IPS-11a (cell line): ENCODE data around the gene KLF7.

Experiments used
- H3K4me3 ChIP-seq: one replicate; pipeline ENCODE4 v1.5.1; 2013; ENCODE audit warnings: low read depth, low read length, control low read depth

KLF7 gene

DNA sequence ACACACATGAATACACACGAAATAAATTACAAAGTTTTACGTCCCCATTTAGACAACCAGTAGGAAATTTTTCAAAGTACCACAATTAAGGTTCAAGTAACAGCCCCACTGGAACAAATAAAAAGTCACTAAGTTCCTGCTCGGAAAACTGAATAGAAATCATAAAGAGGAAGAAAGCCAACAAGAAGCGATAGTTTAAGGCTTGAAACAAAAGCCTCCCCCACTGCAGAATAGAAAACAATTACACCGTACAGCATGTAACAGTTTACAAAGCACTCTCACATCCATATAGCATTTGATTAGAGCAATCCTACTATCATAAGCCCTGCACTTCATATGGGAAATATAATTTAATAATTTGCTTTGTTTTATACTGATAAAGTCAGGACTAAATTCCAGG is 15.5 kb downstream of the KLF7 start:
- no peak overlapping the region for H3K4me3 ChIP-seq

DNA sequence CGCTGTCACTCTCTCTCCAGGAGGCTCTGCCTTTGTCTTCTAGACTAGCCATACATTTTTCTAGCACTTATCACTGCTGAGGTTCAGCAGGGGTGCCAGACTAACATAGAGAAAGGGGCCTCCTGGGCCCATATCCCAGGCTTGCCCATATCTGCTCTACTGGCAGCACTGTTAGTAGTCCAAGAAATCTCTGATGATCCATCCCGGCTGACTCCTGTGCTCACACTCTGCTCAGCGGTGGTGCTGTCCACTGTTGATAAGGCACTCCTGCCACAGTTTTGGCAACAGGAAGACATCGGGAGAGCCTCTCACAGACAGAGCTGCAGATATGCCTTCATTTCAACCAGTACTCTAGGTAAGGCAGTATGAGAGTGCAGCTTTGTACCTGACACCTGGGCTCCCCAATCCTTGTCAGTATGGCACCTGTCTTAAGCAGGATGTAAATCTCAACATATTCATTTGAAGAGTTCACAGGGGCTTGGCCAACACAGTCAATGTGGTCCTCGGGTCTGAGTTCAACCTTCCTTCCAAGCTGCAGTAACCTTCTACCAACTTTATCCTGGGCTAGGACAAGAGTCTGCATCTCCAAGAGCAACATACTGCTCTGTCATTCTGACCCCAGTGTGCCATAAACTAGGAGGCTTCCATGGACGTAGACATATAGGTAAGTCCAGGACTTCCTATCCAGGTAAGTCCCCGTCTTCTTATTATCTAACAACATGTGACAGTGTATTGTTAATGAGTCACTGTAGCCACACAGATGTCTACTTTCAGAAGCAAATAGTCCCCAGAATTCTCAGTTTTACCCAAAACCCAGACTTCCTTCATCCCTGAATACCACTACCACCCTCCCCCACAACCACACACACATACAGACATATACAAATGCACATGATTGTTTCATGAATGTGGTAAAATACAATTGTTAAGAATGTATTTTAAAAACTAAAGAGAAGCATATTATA is 16.2 kb downstream of the KLF7 start:
- H3K4me3 ChIP-seq = no peak overlapping the region

DNA sequence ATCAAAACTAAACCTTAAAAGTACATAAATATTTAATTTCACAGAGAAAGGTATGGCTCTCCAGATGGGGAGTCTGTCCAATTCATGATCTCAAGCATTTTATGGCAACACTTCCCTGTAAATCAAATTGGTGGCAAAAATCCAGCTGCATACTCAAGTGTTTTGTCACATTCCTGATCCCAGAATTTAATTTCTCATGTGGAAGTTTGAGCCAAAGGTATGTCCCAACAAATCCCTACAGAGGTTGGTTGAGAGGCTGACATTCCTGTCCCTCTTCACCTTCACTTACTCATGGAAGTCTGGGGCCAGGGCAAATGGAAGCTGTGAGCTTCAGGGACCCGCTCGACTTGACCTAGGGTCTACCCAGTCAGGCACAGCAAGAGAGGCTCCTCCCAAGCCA is 17.7 kb downstream of the KLF7 start:
- no peak overlapping the region for H3K4me3 ChIP-seq

DNA sequence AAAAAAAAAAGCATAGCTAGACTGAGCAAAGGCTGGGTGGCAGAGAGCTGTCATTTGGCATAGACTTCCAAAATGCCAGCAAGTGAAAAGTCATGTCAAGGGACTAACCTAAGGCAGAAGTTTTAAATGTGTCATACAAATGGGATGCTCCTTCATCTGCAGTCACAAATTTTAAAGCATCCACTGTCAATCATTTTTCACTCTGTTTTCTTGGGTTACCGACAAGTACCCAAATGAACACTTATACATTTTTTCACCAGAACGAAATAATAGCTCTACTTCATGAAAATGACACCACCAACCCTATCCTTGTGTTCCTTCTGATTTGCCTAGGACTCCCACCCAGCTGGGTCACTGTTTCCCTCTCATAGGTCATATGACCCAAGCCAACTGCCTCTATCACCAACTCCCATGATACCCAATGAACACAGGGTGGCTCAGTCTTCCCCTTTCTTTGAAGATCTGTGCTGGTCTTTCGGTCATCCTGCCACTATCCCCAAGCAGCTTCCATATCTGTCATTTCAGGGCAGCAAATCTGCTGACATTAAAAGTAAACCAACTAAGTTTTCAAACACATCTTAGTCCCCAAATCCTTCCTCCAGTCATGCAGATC is 21.5 kb downstream of the KLF7 start:
- H3K4me3 ChIP-seq = no peak overlapping the region

DNA sequence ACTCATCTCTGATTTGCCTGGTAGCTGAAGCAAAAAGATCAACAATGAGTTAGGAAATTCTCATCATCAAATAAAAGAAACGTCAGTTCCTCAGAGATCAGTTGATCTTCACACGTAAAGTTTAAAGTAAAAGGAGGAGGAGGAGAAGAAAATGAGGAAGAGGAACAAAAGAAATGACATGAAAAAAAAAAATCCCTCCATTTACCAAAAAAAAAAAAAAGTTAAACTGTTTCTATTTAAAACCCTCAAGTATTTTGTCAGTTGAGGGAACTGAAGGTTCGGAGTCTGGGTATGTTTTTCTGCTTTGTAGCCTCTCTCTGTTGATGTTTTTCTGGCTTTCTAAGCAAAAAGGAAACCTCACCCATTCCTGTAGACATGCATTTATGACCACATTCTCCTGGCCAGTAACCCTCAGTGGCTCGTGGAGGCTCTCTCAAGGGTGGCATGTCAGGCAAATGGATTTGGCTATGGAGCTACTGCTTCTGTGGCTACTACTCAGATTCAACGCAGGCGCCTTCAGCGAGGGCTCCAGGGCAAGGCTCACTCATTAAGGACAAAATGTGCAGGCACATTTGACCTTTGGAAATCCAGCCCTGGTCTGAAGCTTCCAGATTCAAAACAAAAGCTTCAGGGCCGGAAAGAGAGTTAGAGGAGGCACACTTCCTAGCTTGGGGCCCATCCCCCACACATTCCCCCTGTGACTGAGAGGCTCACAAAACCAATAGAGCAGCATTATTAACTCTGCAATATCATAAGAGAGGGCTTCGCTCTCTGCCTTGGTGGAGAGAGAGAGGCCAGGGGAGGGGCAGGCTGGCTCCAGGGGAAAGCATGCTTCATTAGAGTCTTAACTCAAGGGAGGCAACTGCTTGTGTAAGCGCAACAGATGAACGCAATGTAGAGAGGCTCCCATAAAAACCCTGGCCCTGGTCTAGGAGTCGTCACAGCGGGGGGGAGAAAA is 22.3 kb downstream of the KLF7 start:
- H3K4me3 ChIP-seq = no peak overlapping the region

DNA sequence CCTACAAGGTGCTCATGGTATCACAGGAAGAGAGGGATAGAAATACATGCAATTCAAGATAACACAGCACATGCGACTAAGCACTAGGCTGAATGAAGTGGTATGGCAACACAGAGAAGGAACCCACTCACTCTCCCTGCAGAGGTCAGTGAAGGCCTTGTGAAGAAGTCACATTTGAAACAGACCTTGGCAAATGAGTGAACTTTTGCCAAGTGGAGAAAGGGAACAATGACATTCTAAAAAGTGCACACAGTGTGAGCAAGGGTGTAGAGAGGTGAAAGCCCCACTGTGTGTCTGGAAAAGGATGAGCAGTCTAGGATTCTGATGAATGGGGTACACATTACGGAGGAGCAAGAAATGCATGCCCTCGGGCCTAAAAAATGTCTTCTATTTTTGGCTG is 23.3 kb downstream of the KLF7 start:
- H3K4me3 ChIP-seq = no peak overlapping the region

DNA sequence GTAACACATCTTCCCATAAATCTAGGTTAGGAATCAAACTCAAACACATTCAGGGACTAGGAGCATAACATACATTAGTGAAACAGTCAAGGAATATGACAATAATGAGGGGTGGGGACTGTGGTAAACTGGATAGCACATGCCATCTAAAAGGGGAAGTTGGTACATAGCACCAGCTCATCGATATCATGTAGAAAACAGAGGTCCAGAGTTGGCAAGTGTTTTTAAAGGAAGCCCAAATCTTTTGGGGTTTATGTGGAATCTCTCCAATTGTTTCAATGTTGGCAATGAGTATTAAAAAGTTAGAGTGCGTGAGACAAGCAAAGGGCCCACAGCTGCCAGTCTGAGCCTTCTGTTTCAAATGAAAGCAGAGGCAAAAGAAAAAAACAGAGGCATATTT is 24.4 kb downstream of the KLF7 start:
- no peak overlapping the region for H3K4me3 ChIP-seq

DNA sequence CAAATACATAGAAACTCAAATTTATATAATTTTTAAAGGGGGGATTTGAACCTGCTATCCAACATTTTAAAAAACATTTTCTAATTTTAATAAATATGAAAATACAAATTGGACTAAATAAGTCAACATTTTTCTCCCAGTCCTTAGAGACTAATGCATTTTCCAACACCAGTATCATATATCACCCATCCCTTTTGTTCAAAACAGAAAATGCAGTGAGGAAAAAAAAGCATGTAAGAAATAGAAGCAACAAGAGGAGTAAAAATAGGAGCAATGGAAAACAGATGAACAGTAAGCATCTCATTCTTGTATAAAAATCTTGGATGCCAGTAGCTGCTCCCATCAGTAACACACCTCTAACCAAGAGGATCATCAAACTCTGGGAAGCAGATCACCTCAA is 25.5 kb downstream of the KLF7 start:
- H3K4me3 ChIP-seq = no peak overlapping the region

DNA sequence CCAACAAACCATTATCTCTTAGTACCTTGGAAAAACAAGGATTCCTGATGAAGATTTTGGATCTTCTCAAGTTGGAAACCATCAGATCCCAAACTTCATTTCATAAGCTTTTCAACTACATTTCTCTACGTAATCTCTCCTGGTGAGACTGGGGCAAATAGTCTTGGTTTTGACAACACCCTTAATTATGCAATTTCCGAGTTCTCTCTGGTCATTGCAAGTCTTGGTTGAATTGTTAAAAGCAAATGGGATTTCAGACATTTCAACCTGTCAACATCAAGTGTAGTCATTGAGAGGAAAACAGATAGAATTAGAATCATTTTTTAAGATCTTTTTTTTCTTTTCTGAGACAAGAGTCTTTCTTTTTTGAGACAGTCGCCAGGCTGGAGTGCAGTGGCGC is 26.2 kb downstream of the KLF7 start:
- H3K4me3 ChIP-seq = no peak overlapping the region

DNA sequence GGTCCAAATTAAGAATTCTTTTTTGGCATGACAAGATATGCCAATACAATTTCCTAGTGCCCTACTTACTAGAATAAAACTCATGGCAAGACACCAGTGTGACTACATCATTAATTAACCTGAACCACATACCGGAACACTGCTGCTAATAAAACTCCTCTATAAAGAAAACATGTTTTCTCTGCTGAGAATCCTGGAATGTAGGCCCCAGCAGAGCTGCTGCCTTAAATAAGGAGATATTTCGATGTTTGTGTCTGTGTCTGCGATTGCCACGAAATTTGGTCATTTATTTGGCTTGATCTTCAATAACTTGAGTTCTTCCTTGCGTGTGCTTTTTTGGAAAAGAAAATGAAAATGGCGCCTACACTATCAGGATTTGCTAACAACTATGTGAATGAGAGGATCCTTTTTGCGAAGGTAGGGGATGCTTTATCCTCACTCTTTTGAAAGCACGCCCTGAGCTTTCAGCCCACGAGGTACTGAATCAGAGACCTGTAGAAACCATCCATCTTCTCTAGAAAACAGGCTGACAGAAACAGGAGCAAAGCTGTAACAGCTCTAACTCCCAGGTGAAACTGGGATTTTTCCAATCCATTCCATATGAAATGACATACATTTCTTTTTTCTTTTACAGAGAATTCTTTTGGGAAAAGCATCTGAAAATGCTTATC is 27.0 kb downstream of the KLF7 start:
- H3K4me3 ChIP-seq = no peak overlapping the region

DNA sequence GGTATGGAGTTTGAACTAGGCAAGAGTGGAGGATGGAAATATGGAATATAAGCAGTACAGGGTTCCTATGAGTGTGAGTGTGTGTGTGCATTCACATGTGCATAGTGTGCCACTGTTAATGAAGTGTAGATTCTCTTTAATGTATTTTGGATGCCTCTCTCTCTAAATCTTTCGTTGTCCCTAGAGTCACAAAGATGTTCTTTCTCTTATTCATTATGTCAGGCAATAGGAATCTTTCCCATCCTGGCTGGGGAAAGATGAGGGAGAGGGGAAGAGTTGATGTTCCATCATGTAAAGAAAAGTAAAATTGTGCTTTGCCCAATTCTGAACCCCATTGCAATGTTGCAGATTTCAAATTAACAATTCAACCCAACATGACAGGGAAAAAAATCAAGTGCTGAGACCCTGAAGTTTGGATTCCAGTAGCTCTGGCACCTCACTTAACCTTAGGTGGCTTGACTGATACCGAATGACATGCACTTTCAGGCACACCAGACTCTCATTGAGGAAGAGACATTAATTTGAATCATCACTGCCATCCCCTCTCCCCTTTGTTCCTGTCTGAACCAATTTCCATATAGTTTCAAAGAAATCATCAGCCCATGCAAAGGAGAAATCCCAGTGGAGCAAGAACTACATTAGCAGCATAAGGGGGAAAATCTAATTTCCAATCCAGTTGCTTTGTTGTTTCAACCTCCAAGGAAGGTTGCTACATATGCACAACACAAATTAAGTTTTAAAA is 28.0 kb downstream of the KLF7 start:
- no peak overlapping the region for H3K4me3 ChIP-seq

DNA sequence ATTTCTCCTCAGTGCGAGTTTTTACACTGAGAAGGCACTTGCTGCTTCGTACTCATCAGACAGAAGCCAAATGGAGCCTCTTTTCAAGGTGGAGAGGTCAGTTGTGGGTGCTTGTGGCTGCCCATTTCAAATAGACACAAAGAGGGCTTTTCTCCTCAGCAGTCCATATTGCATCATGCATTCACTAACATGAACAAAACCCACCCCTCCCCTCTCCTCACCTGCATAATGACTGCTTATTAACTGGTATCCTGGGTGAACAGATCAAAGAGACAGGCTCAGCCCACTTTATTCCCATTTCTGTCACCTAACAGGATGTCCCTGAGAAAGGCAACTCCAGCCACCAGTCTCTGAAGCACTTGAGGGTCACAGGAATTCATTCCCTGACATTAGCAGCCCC is 28.9 kb downstream of the KLF7 start:
- no peak overlapping the region for H3K4me3 ChIP-seq

DNA sequence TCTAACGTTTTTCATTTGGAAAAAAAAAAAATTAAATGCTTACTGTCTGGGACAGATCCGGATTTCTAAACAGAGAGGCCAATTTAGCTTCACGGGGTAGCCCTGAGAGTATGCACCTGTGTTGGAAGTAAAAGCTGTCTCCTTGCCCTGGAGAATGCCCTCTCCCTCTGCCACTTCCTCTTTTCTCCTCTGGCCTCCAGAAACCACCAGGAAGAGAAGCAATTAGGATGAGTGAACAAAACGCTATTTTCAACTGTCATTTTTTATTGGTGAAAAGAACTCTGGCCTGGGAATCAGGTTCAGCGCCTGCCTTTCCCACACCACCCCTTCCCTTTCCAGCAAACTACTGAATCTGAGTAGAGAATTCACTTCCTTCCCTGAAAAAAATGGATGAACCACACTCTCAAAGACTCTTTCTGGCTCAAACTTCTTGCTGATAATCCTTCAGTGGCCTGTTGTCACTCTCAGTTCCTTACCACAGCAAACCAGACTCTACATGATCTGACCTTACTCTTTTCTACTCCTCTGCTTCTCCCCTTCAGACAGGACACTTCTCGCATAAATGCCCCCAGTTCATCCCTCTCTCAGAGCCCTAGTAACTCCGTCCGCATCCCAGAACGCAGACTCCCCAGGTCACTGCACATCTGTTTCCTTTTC is 29.8 kb downstream of the KLF7 start:
- H3K4me3 ChIP-seq = no peak overlapping the region

DNA sequence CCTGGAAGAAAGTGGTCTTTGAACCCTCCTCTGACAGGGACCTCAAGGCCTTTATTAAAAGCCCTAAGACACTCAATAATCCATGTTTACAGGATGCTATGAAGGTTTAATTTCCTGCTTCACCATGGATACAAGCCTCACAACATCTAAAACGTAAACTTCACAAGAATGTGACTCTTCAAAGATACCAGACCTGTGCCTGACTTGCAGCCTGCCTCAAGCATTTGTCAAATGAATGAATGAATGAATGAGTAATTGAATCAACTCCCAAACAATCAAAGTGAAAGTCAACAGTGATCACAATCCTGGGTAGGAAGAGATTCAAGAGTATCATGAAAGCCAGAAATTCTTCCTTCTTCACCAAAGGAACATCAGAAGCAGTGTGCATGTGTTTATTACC is 30.4 kb downstream of the KLF7 start:
- no peak overlapping the region for H3K4me3 ChIP-seq

DNA sequence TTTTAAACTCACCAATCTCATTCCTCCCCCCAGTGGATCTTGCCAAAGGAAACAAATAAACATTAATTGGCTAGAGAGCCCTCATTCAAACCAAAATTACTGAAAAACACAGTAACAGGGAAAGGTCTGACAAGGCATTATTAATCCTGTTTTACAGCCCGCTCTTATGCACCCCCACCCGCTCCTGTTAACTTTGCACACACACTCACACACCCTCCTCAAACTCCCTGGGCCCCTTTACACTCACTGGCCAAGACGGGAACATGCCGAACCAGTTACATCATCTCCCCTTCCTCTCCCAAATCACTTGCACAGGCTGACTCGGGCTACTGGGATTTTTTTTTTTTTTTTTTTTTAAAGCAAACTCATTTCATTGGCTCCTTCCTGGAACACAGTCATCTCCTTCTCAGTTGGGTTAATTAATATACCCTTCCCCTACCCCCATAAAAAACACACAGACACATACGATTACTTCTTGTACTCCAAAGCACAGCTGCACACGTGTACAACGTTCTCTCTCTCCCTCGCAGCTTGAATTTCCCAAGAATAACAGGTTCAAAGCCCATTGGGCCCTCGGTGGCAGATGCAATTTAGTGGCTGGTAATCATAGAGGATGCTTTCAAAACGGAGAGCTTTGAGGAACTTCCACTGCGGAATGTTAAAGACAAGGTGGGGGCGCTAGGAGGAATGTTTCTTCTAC is 31.8 kb downstream of the KLF7 start:
- H3K4me3 ChIP-seq = no peak overlapping the region

DNA sequence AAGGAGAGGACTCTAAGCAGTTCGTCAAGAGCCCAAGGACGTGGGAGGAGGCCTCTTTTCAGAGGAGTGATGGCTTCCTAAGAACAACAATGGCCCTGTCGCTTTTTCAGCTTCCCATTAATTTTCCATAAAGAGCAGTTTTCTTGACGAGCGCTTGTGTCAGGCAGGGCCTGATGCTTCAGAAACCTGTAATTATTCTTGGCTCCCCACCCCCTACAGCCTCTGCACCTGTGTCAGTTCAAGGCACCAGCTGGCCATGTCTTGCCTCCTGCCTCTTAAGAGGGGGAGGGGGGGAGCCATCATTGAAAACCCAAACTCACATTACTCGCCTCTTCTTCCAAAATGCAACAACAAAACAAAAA is 32.3 kb downstream of the KLF7 start:
- H3K4me3 ChIP-seq = no peak overlapping the region

DNA sequence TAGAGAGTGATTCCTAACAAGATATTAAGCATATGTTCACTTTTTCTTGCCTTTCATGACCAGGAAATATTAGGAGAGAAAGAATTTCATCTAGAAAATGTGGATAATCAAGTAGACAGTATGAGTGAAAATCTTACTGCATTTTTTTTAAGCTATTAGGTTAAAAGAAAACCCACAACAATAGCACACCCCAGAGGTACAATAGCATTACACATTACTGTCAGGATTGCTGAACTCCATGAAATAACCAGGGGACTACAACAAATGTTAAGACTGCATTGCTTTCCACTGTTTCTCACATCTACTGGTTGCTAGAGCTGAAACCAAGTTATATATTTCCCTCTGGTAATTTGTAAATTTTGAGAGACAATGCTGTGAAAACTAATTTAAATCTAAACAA is 33.7 kb downstream of the KLF7 start:
- no peak overlapping the region for H3K4me3 ChIP-seq

DNA sequence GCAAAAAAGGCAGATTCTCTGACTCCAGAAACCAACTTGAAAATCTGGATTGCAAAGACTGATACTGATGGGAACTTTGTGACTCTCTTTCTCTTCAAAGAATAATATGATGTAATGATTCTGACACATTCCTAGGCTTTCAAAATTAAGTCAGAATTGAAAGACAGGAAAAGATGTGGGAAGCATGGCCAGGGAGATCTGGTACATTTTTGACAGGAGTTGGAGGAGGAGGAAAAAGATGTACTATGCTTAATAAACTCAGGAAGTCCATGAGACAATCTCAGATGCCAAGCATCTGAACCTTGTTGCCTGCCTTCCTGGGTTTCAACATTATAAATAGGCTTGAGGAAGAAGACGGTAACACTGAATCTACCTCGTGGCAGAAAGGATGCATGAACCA is 34.2 kb downstream of the KLF7 start:
- H3K4me3 ChIP-seq = no peak overlapping the region

DNA sequence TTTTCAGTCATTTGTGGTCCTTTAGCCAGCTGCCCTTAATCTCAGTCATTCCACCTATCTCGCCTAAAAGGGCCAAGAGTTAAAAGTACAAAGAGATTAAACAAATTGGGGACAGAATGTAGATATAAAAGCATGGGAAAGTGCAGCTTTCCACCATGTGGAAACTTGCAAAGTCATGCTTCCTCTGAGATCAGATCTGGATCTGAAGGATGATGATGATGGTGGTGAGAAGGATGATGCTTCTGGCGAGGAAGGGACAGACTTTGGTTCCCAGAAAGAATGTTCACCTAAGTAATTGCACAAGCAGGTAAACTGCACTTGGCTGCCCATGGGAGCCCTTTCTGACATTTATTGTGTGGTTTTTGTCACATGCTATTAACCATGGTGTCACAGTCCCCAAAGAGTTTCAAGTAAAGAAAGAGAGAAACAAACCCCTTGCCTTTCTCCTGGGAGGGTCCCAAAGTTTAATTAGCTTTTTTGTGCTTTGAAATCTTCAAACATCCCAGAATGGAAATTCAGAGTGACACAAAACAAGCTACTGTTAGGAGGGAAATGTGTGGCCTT is 34.7 kb downstream of the KLF7 start:
- no peak overlapping the region for H3K4me3 ChIP-seq
